Astrocyte (in vitro differentiated cells and primary cell): ENCODE measurements around the gene HPD.

Source experiments
- EZH2 ChIP-seq: IDR thresholded peaks from 2 replicates; pipeline ENCODE4 v1.6.1; 2012; ENCODE audit warnings: mild to moderate bottlenecking, low read length, inconsistent platforms; ENCODE audit not compliant: insufficient read depth
- TF ChIP-seq, protein P1 (sequence below): IDR thresholded peaks from 2 replicates; pipeline ENCODE4 v1.5.1; 2011; ENCODE audit warnings: low read depth, mild to moderate bottlenecking, inconsistent platforms, low read length, moderate library complexity; ENCODE audit not compliant: insufficient read depth

DNA sequence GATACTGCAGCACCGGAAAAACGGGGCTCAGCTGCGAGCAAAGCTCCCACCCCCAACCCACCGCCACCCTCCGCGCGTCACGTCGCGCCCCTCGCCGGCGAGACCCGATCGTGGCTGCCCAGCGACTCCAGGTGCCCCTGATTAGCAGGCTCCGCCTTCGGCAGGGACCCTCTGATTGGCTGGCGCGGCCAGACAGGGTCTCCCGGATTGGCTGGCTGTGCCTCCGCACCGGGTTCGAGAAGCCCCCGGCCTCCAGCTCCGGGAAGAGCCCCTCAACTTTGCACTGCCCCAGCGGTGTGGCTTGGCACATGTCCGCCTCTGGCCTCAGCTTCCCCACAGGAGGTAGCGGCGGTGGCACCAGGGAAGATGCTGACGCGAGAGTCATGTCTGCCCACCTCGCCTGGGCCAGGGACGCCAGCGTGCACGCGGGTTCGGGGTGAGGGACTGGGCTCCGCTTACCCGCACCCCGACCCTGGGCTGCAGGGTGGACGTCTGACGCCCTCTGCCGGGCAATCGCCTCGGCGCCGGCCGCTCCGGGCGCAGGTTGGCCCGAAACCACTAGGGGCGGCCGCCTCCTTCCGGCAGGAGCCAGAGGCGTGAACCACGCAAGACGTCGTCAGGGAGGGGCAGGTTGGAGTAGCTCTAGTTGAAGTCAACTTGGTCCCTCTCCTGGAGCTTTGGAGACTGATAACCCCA, 64.7 kb downstream of the HPD start:
- TF ChIP-seq, protein P1, sequence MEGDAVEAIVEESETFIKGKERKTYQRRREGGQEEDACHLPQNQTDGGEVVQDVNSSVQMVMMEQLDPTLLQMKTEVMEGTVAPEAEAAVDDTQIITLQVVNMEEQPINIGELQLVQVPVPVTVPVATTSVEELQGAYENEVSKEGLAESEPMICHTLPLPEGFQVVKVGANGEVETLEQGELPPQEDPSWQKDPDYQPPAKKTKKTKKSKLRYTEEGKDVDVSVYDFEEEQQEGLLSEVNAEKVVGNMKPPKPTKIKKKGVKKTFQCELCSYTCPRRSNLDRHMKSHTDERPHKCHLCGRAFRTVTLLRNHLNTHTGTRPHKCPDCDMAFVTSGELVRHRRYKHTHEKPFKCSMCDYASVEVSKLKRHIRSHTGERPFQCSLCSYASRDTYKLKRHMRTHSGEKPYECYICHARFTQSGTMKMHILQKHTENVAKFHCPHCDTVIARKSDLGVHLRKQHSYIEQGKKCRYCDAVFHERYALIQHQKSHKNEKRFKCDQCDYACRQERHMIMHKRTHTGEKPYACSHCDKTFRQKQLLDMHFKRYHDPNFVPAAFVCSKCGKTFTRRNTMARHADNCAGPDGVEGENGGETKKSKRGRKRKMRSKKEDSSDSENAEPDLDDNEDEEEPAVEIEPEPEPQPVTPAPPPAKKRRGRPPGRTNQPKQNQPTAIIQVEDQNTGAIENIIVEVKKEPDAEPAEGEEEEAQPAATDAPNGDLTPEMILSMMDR = peak; percentile 91
- no peak for TF ChIP-seq EZH2
